ENCODE measurements around the gene CHMP1B.
"Not testable (repeated sequence)": the region's sequence is repeated elsewhere in the genome, so short reads cannot be mapped to it uniquely, and the experiment has no call there.

Gene CHMP1B

DNA sequence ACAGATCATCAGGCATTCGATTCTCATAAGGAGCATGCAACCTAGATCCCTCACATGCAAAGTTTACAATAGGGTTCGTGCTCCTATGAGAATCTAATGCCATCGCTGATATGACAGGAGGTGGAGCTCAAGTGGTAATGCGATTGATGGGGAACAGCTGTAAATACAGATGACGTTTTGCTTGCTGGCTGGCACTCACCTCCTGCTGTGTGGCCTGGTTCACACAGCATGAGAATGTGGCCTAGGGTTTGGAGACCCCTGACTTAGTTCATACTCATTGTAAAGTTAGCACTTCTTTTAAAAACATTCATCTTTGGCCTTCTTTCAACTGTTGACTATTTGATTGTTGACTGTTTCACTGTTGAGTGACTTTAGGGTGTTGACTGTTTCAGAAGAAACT is 8.7 kb upstream of the CHMP1B start:
- no peak for DNase-seq

- DNase-seq = no peak
These were observed 6.8 kb upstream of the CHMP1B start for GRCh38 chr18:11844436-11844835.

DNA sequence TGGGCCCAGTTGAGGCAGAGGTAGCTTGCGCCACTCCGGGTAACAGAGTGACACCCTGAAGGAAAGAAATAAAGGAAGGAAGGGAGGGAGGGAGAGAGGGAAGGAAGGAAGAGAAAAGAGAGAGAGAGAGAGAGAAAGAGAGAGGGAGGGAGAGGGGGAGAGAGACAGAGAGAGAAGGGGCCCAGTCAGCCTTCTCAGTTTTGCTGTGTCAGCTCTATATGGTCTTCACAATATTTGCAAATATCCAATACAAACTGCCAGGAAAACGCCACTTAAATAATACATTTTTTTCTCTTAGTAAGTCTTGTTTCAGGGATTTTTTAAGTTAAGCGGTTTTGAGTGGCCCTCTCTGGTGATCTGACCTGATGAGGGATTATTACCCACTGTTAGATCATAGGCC is 5.6 kb upstream of the CHMP1B start:
- DNase-seq = no peak

GRCh38 chr18:11847811-11848210 is 3.4 kb upstream of the CHMP1B start:
- DNase-seq = no peak

DNA sequence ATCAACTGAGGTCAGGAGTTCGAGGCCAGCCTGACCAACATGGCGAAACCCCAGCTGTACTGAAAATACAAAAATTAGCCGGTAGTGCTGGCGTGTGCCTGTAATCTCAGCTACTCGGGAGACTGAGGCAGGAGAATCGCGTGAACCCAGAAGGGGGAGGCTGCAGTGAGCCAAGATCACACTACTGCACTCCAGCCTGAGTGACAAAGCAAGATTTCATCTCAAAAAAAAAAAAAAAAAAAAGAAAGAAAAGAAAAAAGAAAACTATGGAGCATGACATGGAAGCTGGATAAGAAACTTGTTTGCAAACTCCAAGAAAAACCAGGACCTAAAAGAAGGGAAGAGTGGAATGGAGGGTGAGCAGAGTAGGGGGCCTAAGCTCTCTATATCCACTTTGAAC is 1.9 kb upstream of the CHMP1B start:
- DNase-seq = no peak

DNA sequence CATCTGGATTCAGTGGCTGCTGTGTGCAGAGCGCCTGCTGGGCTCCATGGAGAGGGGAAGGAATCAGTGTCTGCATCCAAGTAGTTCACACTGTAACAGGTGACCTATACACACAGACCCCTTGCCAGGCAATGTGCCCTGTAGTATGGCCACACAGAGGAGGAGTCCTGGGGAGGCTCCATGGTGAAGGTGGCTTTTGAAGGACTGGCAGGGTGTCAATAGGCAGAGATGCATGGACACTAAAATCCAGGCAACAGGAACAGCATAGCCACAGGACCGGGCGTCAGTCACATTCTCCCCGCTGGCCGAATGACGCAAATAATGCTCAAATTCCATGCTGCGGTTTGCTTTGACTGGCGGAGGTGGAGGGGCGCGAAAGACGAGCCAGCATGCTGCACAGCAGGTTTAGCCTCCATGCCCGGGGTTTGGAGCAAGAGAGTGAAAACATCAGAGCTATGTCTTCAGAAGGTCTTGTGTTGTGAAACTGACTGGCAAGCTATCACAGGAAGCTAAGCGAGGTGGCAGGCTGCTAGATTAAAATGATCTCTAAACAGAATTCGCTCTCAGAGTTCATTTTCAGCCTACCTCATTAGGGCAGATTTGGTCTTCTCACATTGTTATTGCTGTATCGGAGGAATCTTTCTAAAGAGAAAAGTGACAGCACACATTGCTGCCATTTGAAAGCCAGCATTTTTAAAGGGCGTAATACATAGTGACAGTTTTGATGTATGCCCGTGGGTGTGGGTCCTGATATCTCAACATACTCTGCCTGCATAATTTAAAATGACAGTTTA is 1.2 kb upstream of the CHMP1B start:
- DNase-seq = no peak

- DNase-seq = no peak
These were observed 430 bp upstream of the CHMP1B start for GRCh38 chr18:11850821-11851145.

DNA sequence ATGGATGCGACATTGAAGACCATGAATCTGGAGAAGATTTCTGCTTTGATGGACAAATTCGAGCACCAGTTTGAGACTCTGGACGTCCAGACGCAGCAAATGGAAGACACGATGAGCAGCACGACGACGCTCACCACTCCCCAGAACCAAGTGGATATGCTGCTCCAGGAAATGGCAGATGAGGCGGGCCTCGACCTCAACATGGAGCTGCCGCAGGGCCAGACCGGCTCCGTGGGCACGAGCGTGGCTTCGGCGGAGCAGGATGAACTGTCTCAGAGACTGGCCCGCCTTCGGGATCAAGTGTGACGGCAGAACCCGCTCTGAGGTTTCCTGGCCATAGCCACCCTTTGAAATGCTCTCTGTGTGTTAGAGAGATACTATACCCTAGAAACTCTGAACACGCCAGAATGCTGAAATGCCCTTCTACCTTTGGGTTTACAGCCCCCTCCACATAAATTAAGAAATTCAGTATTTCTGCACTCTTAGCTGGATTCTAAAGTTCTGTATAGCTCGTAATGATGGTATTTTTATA is 659 bp downstream of the CHMP1B start:
- no peak for DNase-seq

GRCh38 chr18:11854554-11854953 is 3.3 kb downstream of the CHMP1B start:
- not testable (repeated sequence) for DNase-seq

- DNase-seq = no peak
These were observed 6.1 kb downstream of the CHMP1B start for GRCh38 chr18:11857177-11857887.

DNA sequence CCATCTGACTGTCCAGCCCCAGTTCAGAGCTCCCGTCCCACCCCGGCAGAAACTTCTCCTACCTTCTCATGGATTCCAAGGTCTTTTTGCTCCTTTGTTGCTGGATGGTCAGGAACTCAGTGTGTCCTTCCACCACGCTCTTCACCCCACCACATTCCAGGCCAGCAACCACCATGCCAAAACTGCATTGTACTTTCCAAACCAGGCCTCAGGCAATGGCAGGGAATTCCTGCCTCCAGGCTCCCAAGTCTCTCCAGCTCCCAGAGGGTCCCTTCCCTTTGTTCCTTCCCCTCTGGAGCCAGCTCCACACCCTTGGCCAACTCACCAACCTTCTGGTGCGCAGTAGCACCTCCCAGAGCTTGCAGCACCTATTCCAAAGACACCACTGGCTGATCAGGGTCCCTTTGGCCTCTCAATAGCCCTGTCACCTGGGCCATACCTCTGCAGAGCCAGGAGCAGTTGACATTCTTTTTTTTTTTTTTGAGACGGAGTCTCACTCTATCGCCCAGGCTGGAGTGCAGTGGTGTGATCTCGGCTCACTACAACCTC is 8.1 kb downstream of the CHMP1B start:
- no peak for DNase-seq

- no peak for DNase-seq
These were observed 8.7 kb downstream of the CHMP1B start for GRCh38 chr18:11859903-11860407.

- DNase-seq = no peak
These were observed 9.6 kb downstream of the CHMP1B start for GRCh38 chr18:11860594-11861450.

- DNase-seq = no peak
These were observed 10.5 kb downstream of the CHMP1B start for GRCh38 chr18:11861583-11862288.

DNA sequence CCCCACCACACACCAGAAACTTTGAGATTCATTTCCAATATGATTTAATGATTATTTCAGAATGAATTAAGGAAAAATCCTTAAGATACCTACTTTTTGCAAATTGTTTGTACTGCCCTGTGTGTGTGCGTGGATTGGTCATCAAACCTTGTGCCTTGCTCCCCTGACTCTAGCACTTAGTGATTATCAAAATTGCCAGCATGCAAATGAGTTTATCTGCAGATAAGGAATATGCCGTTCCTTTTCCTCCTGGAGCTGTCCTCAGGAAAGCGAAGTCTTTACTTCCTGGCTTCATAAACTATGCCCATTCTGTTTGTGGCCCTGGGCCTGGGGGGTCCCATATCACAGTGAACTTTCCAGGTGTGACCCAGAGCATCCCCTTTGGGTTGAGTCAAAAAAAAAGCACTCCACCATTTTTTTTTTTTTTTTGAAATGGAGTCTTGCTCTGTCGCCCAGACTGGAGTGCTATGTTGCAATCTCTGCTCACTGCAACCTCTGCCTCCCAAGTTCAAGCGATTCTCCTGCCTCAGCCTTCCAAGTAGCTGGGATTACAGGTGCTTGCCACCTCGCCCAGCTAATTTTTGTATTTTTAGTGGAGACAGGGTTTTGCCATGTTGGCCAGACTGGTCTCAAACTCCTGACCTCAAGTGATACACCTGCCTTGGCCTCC is 11.4 kb downstream of the CHMP1B start:
- no peak for DNase-seq

DNA sequence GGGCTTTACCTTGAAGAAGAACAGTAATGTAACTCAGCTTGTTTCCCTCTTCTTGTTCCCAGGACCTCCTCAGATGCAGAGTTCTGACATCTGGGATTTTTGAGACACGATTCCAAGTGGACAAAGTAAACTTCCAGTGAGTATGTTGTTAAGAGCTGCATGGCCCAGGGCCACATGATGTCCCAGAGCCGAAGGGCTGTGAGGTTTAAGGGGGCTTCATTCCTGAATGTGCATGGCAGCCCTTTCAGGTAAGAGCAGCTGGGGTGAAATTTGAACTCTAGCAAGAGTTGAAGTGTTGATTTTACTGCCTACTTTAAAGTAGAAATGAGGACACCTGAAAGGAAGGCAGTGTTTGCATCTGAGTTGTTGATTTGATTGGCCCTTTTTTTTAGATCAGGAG is 13.3 kb downstream of the CHMP1B start:
- DNase-seq = no peak

DNA sequence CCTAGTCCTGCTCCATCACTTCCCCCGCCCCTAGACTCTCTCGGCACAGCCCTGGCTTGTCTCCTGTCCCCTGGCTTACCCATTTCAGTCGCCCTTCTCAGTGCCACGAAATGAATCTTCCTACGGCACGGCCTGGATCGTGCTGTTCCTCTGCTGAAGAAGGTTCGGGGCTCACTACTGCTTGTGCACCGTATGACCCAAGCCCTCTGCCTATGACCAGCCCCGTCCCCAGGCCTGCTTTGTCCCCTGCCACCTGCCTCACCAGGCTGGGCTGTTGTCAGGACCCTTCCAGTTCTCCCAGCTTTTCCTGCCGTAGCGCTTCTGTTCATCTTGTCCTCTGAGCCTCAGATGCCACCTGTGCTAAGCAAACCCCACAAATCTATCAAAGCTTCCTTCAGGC is 13.9 kb downstream of the CHMP1B start:
- DNase-seq = no peak

- DNase-seq = no peak
These were observed 15.1 kb downstream of the CHMP1B start for GRCh38 chr18:11866329-11866728.

GRCh38 chr18:11866764-11867163 is 15.6 kb downstream of the CHMP1B start:
- DNase-seq = no peak

GRCh38 chr18:11868230-11868629 is 17.0 kb downstream of the CHMP1B start:
- DNase-seq = no peak

DNA sequence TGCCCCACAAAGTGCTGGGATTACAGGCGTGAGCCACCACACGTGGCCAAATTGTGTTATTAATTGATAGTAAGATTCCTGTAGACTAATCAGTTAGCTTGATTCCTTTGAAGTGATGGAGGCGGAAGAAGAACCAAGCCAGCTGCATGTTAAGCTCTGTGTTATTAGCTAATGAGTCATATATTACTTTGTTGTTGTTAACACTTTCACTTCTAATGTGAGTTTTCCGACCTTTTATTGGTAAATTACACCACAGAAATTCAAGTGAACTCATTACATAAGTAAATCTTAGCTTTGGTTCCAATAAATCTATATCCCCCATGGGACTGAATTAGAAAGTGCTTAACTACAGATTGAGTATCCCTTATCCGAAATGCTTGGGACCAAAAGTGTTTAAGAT is 20.3 kb downstream of the CHMP1B start:
- no peak for DNase-seq

Measured in NCI-H1048 (cell line).